ENCODE data around the gene RPL22. TPM values are rescaled to one million over a fixed set of nuclear protein-coding genes. Genes with fewer than 3 reads are reported as not detected.

RPL22 gene
- total RNA-seq, 1 donor = 169 TPM

GRCh38 chr1:6142036-6142621 lies 57.3 kb downstream of the RPL22 start:
- no peak for DNase-seq (ENCODE audit: low read depth)
- TF ChIP-seq CTCF (IDR thresholded peaks at IDR 0.05; ENCODE audit: insufficient read depth, low read length) = no peak
- H3K4me3 ChIP-seq (ENCODE audit: low read depth, low read length) = no peak overlapping the region

GRCh38 chr1:6141592-6141991 lies 57.8 kb downstream of the RPL22 start:
- TF ChIP-seq CTCF (IDR thresholded peaks at IDR 0.05; ENCODE audit: insufficient read depth, low read length) = no peak
- no peak for DNase-seq (ENCODE audit: low read depth)
- no peak overlapping the region for H3K4me3 ChIP-seq (ENCODE audit: low read depth, low read length)

- no peak for TF ChIP-seq CTCF (IDR thresholded peaks at IDR 0.05; ENCODE audit: insufficient read depth, low read length)
- no peak overlapping the region for H3K4me3 ChIP-seq (ENCODE audit: low read depth, low read length)
- DNase-seq (ENCODE audit: low read depth) = no peak
Measured at GRCh38 chr1:6140413-6140812, 59.0 kb downstream of the RPL22 start.

GRCh38 chr1:6137758-6138157 lies 61.6 kb downstream of the RPL22 start:
- DNase-seq (ENCODE audit: low read depth) = no peak
- no peak overlapping the region for H3K4me3 ChIP-seq (ENCODE audit: low read depth, low read length)

GRCh38 chr1:6136516-6137220 lies 62.7 kb downstream of the RPL22 start:
- no peak for DNase-seq (ENCODE audit: low read depth)
- H3K4me3 ChIP-seq (ENCODE audit: low read depth, low read length) = no peak overlapping the region
- no peak for TF ChIP-seq CTCF (IDR thresholded peaks at IDR 0.05; ENCODE audit: insufficient read depth, low read length)

More at GRCh38 chr1:6137758-6138157, 61.6 kb downstream of the RPL22 start:
- TF ChIP-seq CTCF (IDR thresholded peaks at IDR 0.05; ENCODE audit: insufficient read depth, low read length) = no peak

Other genes with a start within 250 kb of the RPL22 start
- 6.9 and 9.6 TPM in 2 replicates for gene NPHP4, start 207.2 kb downstream of the RPL22 start, total RNA-seq (ENCODE audit: low replicate concordance)
- gene KCNAB2, start 153.7 kb downstream of the RPL22 start, total RNA-seq (ENCODE audit: low replicate concordance) = 4.0 and 9.1 TPM in 2 replicates
- 0.08 and 0.09 TPM in 2 replicates for gene CHD5, start 19.3 kb downstream of the RPL22 start, total RNA-seq (ENCODE audit: low replicate concordance)
- 7.8 and 42.6 TPM in 2 replicates for gene RNF207, start 6.5 kb upstream of the RPL22 start, total RNA-seq (ENCODE audit: low replicate concordance)
- gene ICMT, start 36.4 kb upstream of the RPL22 start, total RNA-seq (ENCODE audit: low replicate concordance) = 53.5 and 99.1 TPM in 2 replicates
- not detected in 2 replicates for gene HES3, start 44.6 kb upstream of the RPL22 start, total RNA-seq (ENCODE audit: low replicate concordance)
- 9.9 and 10.9 TPM in 2 replicates for gene GPR153, start 61.5 kb upstream of the RPL22 start, total RNA-seq (ENCODE audit: low replicate concordance)
- 4.8 and 16.0 TPM in 2 replicates for gene ACOT7, start 194.2 kb upstream of the RPL22 start, total RNA-seq (ENCODE audit: low replicate concordance)
- gene HES2, start 220.3 kb upstream of the RPL22 start, total RNA-seq (ENCODE audit: low replicate concordance) = 0.09 and 0.65 TPM in 2 replicates
- gene ESPN, start 225.2 kb upstream of the RPL22 start, total RNA-seq (ENCODE audit: low replicate concordance) = not detected in 2 replicates